ENCODE results near the gene CELSR2.

CELSR2 gene

DNA sequence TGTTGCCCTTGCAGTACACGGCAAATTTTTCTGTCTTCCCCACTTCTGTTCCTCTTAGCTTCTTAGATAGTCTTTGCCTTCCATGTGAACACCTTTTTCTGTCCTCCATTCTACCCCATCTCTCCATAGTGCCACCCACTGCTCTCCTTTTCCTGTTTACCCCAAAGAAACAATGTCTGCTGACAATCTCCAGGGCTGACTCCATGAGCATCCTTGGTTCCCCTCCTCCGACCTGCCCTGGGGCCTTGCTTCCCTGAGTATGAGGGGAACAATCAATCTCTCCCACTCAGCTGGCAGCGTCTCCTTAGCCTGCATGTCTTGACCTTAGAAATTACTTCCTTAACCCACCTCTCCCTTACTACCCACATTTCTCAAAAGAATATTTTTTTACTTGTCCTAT lies 69.8 kb downstream of the CELSR2 start:
- Histone ChIP-seq H3K27ac (no peak overlapping the region), H3K9ac (no peak overlapping the region), H3K27me3 (no peaks in the 10 kb centered on the region), H3K9me3 (replicated peaks in 1 of 11) (no peaks in the 10 kb centered on the region), H3K36me3 (peaks cover 13 to 100% (median 89%) of the 10 kb centered on the region in 11 experiments; a peak in 19 of 22 replicates), H3K4me1 (no peaks in the 10 kb centered on the region), H3K4me2 (no peak overlapping the region), H4K20me1 (no peaks in the 10 kb centered on the region), H3K4me3 (no peak overlapping the region)
- TF ChIP-seq Cebpa-rat (IDR thresholded peaks at IDR 0.05): no peak

DNA sequence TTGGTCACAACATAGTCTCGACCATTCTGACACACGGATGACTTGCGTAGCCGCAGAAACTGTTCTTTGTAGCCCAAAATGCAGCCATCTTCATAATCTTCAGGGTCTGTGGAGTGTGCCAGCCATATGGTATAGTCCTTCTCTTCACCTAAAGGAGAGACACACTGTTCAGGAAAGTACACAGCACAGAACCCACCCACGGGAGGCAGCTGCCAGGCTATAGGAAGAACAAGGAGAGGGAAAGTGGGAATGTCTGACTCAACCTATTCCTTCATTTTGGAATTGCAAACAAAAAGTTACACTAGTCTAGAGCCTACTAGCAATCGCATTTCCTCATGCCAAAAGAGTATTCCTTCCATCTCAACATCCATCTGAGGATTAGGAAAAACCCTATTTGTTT lies 73.6 kb downstream of the CELSR2 start:
- no peaks in the 10 kb centered on the region for H4K20me1 ChIP-seq
- no peaks in the 10 kb centered on the region for H3K27me3 ChIP-seq
- H3K4me3 ChIP-seq: no peak overlapping the region
- no peak for TF ChIP-seq Cebpa-rat (IDR thresholded peaks at IDR 0.05)
- no peaks in the 10 kb centered on the region for H3K9me3 ChIP-seq (replicated peaks in 1 of 11)
- no peak overlapping the region for H3K4me2 ChIP-seq
- no peaks in the 10 kb centered on the region for H3K4me1 ChIP-seq
- H3K36me3 ChIP-seq: peaks cover 20 to 98% (median 78%) of the 10 kb centered on the region in 11 experiments; a peak in 21 of 22 replicates
- no peak overlapping the region for H3K27ac ChIP-seq
- H3K9ac ChIP-seq: no peak overlapping the region
